ENCODE measurements around the gene AGO4. TPM values are rescaled to one million over a fixed set of nuclear protein-coding genes. Genes with fewer than 3 reads are reported as not detected.

The AGO4 gene
- total and polyA plus RNA-seq, 2 of the 8 experiments (the other 6 are each of a cell fraction or from before 2014, with no cell fraction given) = 5.5 to 7.7 TPM

DNA sequence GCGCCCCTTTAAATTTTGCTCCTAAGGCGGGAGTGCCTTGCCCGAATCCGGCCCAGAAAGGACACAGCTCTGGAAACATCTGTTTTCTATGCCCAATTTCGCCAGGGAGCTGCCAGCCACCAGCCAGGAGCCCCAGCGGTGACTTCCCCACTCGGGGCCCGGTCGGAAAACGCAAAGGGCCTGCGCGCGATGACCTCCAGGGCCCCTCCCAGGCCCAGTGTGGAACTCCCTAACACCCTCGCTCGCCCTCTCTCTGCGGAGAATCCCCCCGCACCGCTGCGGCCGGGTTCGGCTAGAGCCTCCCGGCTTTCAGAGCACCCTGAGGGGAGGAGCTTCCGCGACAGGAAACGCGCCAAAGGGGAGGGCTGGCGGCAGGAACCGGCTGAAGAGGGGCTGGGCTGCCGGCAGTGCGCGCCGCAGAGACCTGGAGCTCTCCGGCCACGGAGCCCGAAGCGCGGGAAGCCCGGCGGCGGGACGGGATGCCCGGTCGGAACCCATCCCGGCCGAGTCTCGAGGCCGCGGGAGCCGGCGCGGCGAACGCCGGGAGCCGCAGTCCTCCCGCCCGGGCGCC, 38.5 kb upstream of the AGO4 start (continued):
- TF ChIP-seq, protein P1, sequence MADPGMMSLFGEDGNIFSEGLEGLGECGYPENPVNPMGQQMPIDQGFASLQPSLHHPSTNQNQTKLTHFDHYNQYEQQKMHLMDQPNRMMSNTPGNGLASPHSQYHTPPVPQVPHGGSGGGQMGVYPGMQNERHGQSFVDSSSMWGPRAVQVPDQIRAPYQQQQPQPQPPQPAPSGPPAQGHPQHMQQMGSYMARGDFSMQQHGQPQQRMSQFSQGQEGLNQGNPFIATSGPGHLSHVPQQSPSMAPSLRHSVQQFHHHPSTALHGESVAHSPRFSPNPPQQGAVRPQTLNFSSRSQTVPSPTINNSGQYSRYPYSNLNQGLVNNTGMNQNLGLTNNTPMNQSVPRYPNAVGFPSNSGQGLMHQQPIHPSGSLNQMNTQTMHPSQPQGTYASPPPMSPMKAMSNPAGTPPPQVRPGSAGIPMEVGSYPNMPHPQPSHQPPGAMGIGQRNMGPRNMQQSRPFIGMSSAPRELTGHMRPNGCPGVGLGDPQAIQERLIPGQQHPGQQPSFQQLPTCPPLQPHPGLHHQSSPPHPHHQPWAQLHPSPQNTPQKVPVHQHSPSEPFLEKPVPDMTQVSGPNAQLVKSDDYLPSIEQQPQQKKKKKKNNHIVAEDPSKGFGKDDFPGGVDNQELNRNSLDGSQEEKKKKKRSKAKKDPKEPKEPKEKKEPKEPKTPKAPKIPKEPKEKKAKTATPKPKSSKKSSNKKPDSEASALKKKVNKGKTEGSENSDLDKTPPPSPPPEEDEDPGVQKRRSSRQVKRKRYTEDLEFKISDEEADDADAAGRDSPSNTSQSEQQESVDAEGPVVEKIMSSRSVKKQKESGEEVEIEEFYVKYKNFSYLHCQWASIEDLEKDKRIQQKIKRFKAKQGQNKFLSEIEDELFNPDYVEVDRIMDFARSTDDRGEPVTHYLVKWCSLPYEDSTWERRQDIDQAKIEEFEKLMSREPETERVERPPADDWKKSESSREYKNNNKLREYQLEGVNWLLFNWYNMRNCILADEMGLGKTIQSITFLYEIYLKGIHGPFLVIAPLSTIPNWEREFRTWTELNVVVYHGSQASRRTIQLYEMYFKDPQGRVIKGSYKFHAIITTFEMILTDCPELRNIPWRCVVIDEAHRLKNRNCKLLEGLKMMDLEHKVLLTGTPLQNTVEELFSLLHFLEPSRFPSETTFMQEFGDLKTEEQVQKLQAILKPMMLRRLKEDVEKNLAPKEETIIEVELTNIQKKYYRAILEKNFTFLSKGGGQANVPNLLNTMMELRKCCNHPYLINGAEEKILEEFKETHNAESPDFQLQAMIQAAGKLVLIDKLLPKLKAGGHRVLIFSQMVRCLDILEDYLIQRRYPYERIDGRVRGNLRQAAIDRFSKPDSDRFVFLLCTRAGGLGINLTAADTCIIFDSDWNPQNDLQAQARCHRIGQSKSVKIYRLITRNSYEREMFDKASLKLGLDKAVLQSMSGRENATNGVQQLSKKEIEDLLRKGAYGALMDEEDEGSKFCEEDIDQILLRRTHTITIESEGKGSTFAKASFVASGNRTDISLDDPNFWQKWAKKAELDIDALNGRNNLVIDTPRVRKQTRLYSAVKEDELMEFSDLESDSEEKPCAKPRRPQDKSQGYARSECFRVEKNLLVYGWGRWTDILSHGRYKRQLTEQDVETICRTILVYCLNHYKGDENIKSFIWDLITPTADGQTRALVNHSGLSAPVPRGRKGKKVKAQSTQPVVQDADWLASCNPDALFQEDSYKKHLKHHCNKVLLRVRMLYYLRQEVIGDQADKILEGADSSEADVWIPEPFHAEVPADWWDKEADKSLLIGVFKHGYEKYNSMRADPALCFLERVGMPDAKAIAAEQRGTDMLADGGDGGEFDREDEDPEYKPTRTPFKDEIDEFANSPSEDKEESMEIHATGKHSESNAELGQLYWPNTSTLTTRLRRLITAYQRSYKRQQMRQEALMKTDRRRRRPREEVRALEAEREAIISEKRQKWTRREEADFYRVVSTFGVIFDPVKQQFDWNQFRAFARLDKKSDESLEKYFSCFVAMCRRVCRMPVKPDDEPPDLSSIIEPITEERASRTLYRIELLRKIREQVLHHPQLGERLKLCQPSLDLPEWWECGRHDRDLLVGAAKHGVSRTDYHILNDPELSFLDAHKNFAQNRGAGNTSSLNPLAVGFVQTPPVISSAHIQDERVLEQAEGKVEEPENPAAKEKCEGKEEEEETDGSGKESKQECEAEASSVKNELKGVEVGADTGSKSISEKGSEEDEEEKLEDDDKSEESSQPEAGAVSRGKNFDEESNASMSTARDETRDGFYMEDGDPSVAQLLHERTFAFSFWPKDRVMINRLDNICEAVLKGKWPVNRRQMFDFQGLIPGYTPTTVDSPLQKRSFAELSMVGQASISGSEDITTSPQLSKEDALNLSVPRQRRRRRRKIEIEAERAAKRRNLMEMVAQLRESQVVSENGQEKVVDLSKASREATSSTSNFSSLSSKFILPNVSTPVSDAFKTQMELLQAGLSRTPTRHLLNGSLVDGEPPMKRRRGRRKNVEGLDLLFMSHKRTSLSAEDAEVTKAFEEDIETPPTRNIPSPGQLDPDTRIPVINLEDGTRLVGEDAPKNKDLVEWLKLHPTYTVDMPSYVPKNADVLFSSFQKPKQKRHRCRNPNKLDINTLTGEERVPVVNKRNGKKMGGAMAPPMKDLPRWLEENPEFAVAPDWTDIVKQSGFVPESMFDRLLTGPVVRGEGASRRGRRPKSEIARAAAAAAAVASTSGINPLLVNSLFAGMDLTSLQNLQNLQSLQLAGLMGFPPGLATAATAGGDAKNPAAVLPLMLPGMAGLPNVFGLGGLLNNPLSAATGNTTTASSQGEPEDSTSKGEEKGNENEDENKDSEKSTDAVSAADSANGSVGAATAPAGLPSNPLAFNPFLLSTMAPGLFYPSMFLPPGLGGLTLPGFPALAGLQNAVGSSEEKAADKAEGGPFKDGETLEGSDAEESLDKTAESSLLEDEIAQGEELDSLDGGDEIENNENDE (IDR thresholded peaks at IDR 0.05; ENCODE audit: insufficient replicate concordance, low read length) = no peak
- TF ChIP-seq, protein P2, sequence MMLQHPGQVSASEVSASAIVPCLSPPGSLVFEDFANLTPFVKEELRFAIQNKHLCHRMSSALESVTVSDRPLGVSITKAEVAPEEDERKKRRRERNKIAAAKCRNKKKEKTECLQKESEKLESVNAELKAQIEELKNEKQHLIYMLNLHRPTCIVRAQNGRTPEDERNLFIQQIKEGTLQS (IDR thresholded peaks at IDR 0.05; ENCODE audit: insufficient read depth, low read depth, low read length) = no peak
- TF ChIP-seq KDM4A (IDR thresholded peaks at IDR 0.05; ENCODE audit: low read depth, low read length, severe bottlenecking) (peak; percentile 55), POU5F1 (IDR thresholded peaks at IDR 0.05; ENCODE audit: low read depth, low read length) (no peak), RAD21 (IDR thresholded peaks at IDR 0.05 in 1 of 2, conservative IDR thresholded peaks at IDR 0.05 in 1 of 2; ENCODE audit: low read depth in 2 of 2, low read length in 2 of 2) (no peak), JUN (IDR thresholded peaks at IDR 0.05; ENCODE audit: low read depth, low read length) (no peak), CBX5 (IDR thresholded peaks at IDR 0.05; ENCODE audit: low read depth, low read length) (no peak)
- TF ChIP-seq, protein P3, sequence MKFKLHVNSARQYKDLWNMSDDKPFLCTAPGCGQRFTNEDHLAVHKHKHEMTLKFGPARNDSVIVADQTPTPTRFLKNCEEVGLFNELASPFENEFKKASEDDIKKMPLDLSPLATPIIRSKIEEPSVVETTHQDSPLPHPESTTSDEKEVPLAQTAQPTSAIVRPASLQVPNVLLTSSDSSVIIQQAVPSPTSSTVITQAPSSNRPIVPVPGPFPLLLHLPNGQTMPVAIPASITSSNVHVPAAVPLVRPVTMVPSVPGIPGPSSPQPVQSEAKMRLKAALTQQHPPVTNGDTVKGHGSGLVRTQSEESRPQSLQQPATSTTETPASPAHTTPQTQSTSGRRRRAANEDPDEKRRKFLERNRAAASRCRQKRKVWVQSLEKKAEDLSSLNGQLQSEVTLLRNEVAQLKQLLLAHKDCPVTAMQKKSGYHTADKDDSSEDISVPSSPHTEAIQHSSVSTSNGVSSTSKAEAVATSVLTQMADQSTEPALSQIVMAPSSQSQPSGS (IDR thresholded peaks at IDR 0.05; ENCODE audit: low read length) = no peak

Measured in H1 (cell line).